Neuronal stem cell (in vitro differentiated cells): ENCODE measurements around the gene CAV3.

ENCODE experiments used
- DNase-seq: peaks from one replicate; pipeline ENCODE4 v3.0.0-alpha.2; 2013; ENCODE audit warnings: low spot score
- H2AFZ ChIP-seq: one replicate; pipeline ENCODE4 v1.6.1; 2013; ENCODE audit warnings: mild to moderate bottlenecking, low read length, inconsistent platforms
- H2AK5ac ChIP-seq: 2 replicates; pipeline ENCODE4 v1.6.1; 2013; ENCODE audit warnings: low read depth, mild to moderate bottlenecking, inconsistent platforms, low read length, moderate library complexity, mixed read lengths
- H2BK120ac ChIP-seq: 2 replicates; pipeline ENCODE4 v1.6.1; 2013; ENCODE audit warnings: low read depth, mild to moderate bottlenecking, inconsistent platforms, low read length, moderate library complexity, mixed read lengths
- H2BK12ac ChIP-seq: one replicate; pipeline ENCODE4 v1.6.1; 2013; ENCODE audit warnings: low read length, inconsistent platforms
- H2BK15ac ChIP-seq: 2 replicates; pipeline ENCODE4 v1.6.1; 2013; ENCODE audit warnings: mild to moderate bottlenecking, low read length, inconsistent platforms, mixed read lengths
- H2BK5ac ChIP-seq: one replicate; pipeline ENCODE4 v1.6.1; 2013; ENCODE audit warnings: inconsistent platforms, mild to moderate bottlenecking, low read length, moderate library complexity
- H3K14ac ChIP-seq: one replicate; pipeline ENCODE4 v1.6.1; 2013; ENCODE audit warnings: low read length, inconsistent platforms
- H3K18ac ChIP-seq: 2 replicates; pipeline ENCODE4 v1.6.1; 2013; ENCODE audit warnings: low read length, inconsistent platforms
- H3K23ac ChIP-seq: 2 replicates; pipeline ENCODE4 v1.6.1; 2013; ENCODE audit warnings: low read depth, mild to moderate bottlenecking, mixed read lengths, low read length, inconsistent platforms; ENCODE audit not compliant: poor library complexity
- H3K27ac ChIP-seq: replicated peaks from 3 replicates; pipeline ENCODE4 v1.5.1; 2013; ENCODE audit warnings: low read length, inconsistent platforms
- H3K27me3 ChIP-seq, 3 experiments: 2 replicates each; pipeline ENCODE4 v1.6.1; 2013; ENCODE audit warnings: low read length in 3 of 3, mild to moderate bottlenecking in 2 of 3, inconsistent platforms in 1 of 3, low read depth in 1 of 3, mixed read lengths in 1 of 3, moderate library complexity in 1 of 3; ENCODE audit not compliant: control insufficient read depth in 3 of 3, insufficient read depth in 3 of 3
- H3K36me3 ChIP-seq, 2 donors: replicated peaks in 1 of 2; 2 replicates each; pipeline ENCODE4 v1.6.1; 2013; ENCODE audit warnings: low read length in 2 of 2; ENCODE audit not compliant: control insufficient read depth in 2 of 2, insufficient read depth in 2 of 2
- H3K4ac ChIP-seq: 2 replicates; pipeline ENCODE4 v1.6.1; 2013; ENCODE audit warnings: inconsistent platforms, mild to moderate bottlenecking, low read length, moderate library complexity
- H3K4me1 ChIP-seq, 2 donors: 1 replicate in 1 of 2; 2 replicates in 1 of 2; pipeline ENCODE4 v1.6.1; 2013; ENCODE audit warnings: low read length in 2 of 2, low read depth in 1 of 2; ENCODE audit not compliant: control insufficient read depth in 2 of 2, insufficient read depth in 1 of 2
- H3K4me2 ChIP-seq: one replicate; pipeline ENCODE4 v1.6.1; 2013; ENCODE audit warnings: mild to moderate bottlenecking, low read length, inconsistent platforms; ENCODE audit not compliant: insufficient read depth, poor library complexity, severe bottlenecking
- H3K4me3 ChIP-seq, 2 donors: 2 replicates each; pipeline ENCODE4 v1.5.1; 2013; ENCODE audit warnings: low read length in 2 of 2, mild to moderate bottlenecking in 2 of 2, inconsistent platforms in 1 of 2, moderate library complexity in 1 of 2
- H3K79me1 ChIP-seq: one replicate; pipeline ENCODE4 v1.6.1; 2013; ENCODE audit warnings: low read depth, mild to moderate bottlenecking, inconsistent platforms, low read length, moderate library complexity
- H3K9ac ChIP-seq: one replicate; pipeline ENCODE4 v1.6.1; 2013; ENCODE audit warnings: mild to moderate bottlenecking, low read depth, low read length, inconsistent platforms; ENCODE audit not compliant: poor library complexity
- H3K9me3 ChIP-seq, 2 donors: replicated peaks in 1 of 2; 2 replicates each; pipeline versions ENCODE3 to v1.6.1; 2013; ENCODE audit warnings: low read length in 2 of 2, mild to moderate bottlenecking in 2 of 2, inconsistent platforms in 1 of 2, low read depth in 1 of 2, mixed read lengths in 1 of 2, moderate library complexity in 1 of 2; ENCODE audit not compliant: control insufficient read depth in 2 of 2, insufficient read depth in 1 of 2
- H4K8ac ChIP-seq: one replicate; pipeline ENCODE4 v1.6.1; 2013; ENCODE audit warnings: low read depth, mild to moderate bottlenecking, inconsistent platforms, low read length, moderate library complexity
- H4K91ac ChIP-seq: one replicate; pipeline ENCODE4 v1.6.1; 2013; ENCODE audit warnings: low read length, low read depth, mild to moderate bottlenecking, inconsistent platforms; ENCODE audit not compliant: poor library complexity
- WGBS, 2 donors: extraction: QIAGEN DNeasy Blood & Tissue Kit; methylation state at CpG; one replicate each; pipeline ENCODE4 v1.1.7; 2013; ENCODE audit warnings: missing lambda C conversion rate in 2 of 2, mixed read lengths in 1 of 2; ENCODE audit not compliant: insufficient read length in 2 of 2, insufficient replicate concordance in 1 of 2; ENCODE audit errors: extremely low coverage in 2 of 2; 5-methylcytosine and 5-hydroxymethylcytosine counted together

The CAV3 gene

GRCh38 chr3:8759038-8759707 lies 25.6 kb downstream of the CAV3 start:
- Histone ChIP-seq H2AFZ (no peak overlapping the region), H3K18ac (no peak overlapping the region), H3K36me3 (no peaks in the 10 kb centered on the region), H3K9me3 (no peaks in the 10 kb centered on the region), H2BK5ac (no peak overlapping the region), H3K14ac (no peak overlapping the region), H2AK5ac (no peak overlapping the region), H2BK12ac (no peak overlapping the region), H3K9ac (no peak overlapping the region), H4K8ac (no peak overlapping the region), H3K79me1 (no peaks in the 10 kb centered on the region), H3K4me2 (no peak overlapping the region), H3K4me3 (no peak overlapping the region), H3K4me1 (no peaks in the 10 kb centered on the region), H2BK15ac (no peak overlapping the region), H4K91ac (no peak overlapping the region), H3K27ac (no peak overlapping the region), H3K4ac (no peak overlapping the region), H3K23ac (no peak overlapping the region), H2BK120ac (no peak overlapping the region), H3K27me3 (no peaks in the 10 kb centered on the region)
- WGBS, 2 donors = no CpG with 5 or more reads among the region's 7 CpGs
- DNase-seq = no peak

DNA sequence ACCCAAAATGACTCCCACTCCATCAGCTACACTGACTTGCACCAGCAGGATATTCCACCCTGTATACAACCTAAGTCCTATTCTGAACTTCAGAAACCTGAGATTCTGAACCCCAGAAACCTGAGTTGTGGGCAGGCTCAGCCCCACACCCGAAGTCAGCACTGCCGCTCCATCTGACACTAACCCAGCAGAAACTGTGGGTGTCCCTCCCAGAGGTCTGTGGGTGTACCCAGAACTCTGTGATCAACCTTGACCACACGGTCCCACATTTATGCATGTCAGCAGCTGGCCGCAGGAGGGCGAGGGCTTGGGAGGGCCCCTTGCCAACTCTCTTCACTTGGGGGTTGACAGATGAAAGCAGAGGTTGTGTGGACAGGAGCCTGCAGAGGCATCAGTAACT lies 26.5 kb downstream of the CAV3 start:
- Histone ChIP-seq H3K27me3 (no peaks in the 10 kb centered on the region), H4K91ac (no peak overlapping the region), H3K4me1 (no peaks in the 10 kb centered on the region), H3K18ac (no peak overlapping the region), H3K79me1 (no peaks in the 10 kb centered on the region), H2BK5ac (no peak overlapping the region), H3K14ac (no peak overlapping the region), H2BK12ac (no peak overlapping the region), H2BK15ac (no peak overlapping the region), H2AK5ac (peak overlapping the region; percentile 31), H3K36me3 (no peaks in the 10 kb centered on the region), H3K4me2 (no peak overlapping the region), H3K23ac (no peak overlapping the region), H3K27ac (no peak overlapping the region), H3K4me3 (no peak overlapping the region), H3K9me3 (no peaks in the 10 kb centered on the region), H2BK120ac (no peak overlapping the region), H4K8ac (no peak overlapping the region), H3K9ac (no peak overlapping the region), H2AFZ (no peak overlapping the region), H3K4ac (no peak overlapping the region)
- DNase-seq = no peak
- WGBS, 2 donors = no CpG with 5 or more reads among the region's 5 CpGs

GRCh38 chr3:8760506-8760905 lies 26.9 kb downstream of the CAV3 start:
- no peaks in the 10 kb centered on the region for H3K79me1 ChIP-seq
- no peaks in the 10 kb centered on the region for H3K4me1 ChIP-seq
- no peak overlapping the region for H2BK12ac ChIP-seq
- no peaks in the 10 kb centered on the region for H3K9me3 ChIP-seq
- H2BK120ac ChIP-seq = no peak overlapping the region
- no peak overlapping the region for H4K8ac ChIP-seq
- H4K91ac ChIP-seq = no peak overlapping the region
- H2AFZ ChIP-seq = no peak overlapping the region
- no peak overlapping the region for H2BK5ac ChIP-seq
- H3K23ac ChIP-seq = no peak overlapping the region
- H3K18ac ChIP-seq = no peak overlapping the region
- no peaks in the 10 kb centered on the region for H3K27me3 ChIP-seq
- no peak overlapping the region for H3K4me3 ChIP-seq
- H3K36me3 ChIP-seq = no peaks in the 10 kb centered on the region
- no CpG with 5 or more reads among the region's 5 CpGs for WGBS, 2 donors
- no peak overlapping the region for H3K4ac ChIP-seq
- H3K9ac ChIP-seq = no peak overlapping the region
- H2BK15ac ChIP-seq = no peak overlapping the region
- H3K27ac ChIP-seq = no peak overlapping the region
- no peak overlapping the region for H3K4me2 ChIP-seq
- DNase-seq = no peak
- H3K14ac ChIP-seq = no peak overlapping the region
- peak overlapping the region; percentile 31 for H2AK5ac ChIP-seq

DNA sequence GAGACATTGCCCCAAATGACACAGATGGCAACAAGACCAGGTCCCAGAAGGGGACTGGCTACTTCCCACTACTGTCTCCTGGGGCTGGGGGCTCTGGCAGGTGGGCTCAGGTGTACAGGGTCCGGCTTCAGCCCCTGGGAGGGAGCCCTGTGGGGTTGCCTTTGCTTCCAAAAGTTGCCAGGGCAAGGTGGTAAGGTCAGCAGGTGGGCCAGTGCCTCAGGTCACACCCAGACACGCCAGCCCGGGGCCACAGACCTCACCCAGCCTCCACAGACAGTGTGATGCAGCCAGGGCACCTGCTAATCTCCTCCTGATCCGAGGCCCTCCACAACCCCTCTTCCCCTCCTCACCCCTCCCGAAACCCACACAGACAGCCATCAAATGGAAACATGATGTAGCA lies 28.3 kb downstream of the CAV3 start:
- Histone ChIP-seq H3K4me3 (no peak overlapping the region), H3K4me1 (no peaks in the 10 kb centered on the region), H3K27ac (no peak overlapping the region), H3K79me1 (no peaks in the 10 kb centered on the region), H2AFZ (no peak overlapping the region), H3K4me2 (no peak overlapping the region), H3K23ac (no peak overlapping the region), H2BK120ac (no peak overlapping the region), H4K91ac (no peak overlapping the region), H3K18ac (no peak overlapping the region), H3K9ac (no peak overlapping the region), H4K8ac (no peak overlapping the region), H3K14ac (peak overlapping the region; percentile 25), H2AK5ac (no peak overlapping the region), H3K4ac (no peak overlapping the region), H3K9me3 (peaks cover 0 to 5% of the 10 kb centered on the region in 2 donors), H3K36me3 (no peaks in the 10 kb centered on the region), H2BK15ac (no peak overlapping the region), H2BK12ac (no peak overlapping the region), H2BK5ac (no peak overlapping the region), H3K27me3 (peaks cover 0 to 1% (median 0%) of the 10 kb centered on the region in 3 experiments)
- no peak for DNase-seq
- whole genome bisulfite sequencing, 2 donors = no CpG with 5 or more reads among the region's 5 CpGs
